ENCODE measurements around the gene PHF21B.

DNA sequence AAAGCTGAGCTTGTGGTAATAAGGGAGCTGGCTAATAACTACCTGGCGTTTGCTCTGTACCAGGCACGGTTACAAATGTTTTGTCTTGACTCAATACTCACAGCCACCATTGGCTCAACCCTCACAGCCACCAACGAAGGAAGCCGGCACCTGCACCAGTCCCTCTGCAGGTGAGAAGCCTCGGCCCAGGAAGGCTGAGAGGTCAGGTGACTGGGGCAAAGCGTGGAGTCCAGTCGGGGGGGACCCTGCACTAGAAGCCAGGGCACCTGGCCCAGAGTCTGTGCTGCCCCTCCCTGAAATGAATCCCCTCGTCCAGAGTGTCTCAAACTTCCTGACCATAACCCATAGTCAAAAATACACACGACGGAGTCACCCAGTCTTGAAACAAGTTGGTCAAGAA is 90.1 kb downstream of the PHF21B start:
- TF ChIP-seq POLR2A (IDR thresholded peaks at IDR 0.05) (no peak), CTCF (IDR thresholded peaks at IDR 0.05) (no peak)
